ENCODE measurements around the gene SLC9A8. TPM values are rescaled to one million over a fixed set of nuclear protein-coding genes. Genes with fewer than 3 reads are reported as not detected.

SLC9A8 gene
- total and polyA plus RNA-seq, 8 donors, result 2.3 to 21.0 (median 11.9) TPM

DNA sequence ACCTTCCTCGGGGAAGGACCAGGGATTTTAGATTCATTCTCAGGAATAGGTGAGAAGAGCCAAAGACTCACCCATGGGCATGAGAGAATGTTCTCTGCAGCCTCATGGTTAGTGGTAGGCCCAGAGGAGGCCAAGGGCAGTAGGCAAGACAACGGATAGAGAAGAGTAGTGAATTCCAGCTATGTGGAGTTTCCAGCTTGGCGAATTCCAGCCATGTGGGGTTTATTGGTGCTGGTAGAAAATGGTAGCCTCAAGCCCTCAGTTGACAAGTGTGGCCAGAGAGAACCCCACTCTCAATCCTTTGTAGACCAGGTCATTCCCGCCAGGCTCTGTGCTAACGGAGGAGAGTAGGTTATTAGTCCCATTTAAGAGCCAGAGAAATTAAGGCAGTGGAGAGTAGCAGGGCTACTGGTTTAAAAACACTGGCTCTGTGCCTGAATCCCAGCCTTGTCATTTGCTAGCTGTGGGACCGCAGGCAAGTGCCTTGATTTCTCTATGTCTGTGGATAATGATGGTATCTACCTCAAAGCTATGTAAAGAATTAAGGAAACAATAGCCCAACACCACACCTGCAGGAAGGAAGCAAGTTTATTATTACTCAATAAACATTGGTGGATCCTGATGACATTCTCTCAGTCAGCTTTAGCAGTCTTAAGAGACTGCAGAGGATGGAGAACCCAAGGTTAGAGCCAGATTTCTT is 2.0 kb upstream of the SLC9A8 start:
- no peak for TF ChIP-seq POLR2AphosphoS5 (IDR thresholded peaks at IDR 0.05)
- TF ChIP-seq EP300 (IDR thresholded peaks at IDR 0.05), result no peak
- TF ChIP-seq, protein P1, sequence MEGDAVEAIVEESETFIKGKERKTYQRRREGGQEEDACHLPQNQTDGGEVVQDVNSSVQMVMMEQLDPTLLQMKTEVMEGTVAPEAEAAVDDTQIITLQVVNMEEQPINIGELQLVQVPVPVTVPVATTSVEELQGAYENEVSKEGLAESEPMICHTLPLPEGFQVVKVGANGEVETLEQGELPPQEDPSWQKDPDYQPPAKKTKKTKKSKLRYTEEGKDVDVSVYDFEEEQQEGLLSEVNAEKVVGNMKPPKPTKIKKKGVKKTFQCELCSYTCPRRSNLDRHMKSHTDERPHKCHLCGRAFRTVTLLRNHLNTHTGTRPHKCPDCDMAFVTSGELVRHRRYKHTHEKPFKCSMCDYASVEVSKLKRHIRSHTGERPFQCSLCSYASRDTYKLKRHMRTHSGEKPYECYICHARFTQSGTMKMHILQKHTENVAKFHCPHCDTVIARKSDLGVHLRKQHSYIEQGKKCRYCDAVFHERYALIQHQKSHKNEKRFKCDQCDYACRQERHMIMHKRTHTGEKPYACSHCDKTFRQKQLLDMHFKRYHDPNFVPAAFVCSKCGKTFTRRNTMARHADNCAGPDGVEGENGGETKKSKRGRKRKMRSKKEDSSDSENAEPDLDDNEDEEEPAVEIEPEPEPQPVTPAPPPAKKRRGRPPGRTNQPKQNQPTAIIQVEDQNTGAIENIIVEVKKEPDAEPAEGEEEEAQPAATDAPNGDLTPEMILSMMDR (IDR thresholded peaks at IDR 0.05), result no peak
- TF ChIP-seq POLR2A (IDR thresholded peaks at IDR 0.05), result no peak

DNA sequence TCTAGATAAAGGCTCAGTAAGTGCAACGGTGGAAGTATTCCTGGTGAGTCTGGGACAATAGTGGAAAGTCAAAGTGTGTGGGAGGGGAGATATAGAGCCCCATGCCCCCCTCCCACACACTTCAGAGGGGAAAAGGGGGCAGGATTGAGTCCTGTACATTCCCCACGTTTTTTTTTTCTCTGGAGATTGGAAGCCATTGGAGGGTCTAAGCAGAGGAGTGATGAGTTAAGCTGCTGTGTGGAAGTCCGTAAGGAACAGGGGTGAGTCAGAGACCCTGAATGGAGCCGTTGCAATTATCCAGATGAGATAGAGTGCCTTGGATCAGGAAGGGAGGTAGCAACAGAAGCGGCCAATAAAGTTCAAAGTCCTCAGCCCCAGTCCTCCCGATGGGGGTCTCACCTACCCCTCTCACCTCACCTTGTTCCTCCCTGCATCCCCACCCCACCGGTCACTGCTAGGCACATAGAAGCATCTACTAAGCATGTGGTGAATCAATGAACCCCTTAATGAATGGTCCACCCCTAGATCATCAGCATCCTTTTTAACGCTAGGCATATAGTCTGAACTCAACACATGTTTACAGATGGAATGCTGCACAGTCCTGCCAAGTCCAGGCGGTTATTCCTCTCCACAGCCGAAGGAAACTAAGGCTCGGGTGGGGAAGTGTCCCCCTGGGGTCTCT is 662 bp upstream of the SLC9A8 start:
- H3K4me1 ChIP-seq, result peaks cover 10 to 43% (median 23%) of the 10 kb centered on the region in 4 donors
- peak overlapping the region; percentile 63 to 77 (median 70) for H3K4me3 ChIP-seq
- H3K27me3 ChIP-seq, result no peaks in the 10 kb centered on the region
- H3K9me3 ChIP-seq, result no peaks in the 10 kb centered on the region
- intact Hi-C loops (cut with DNase I; ENCODE audit: low total_unique reads), result no loop called here
- peaks cover 4 to 23% (median 21%) of the 10 kb centered on the region in 4 donors for H3K36me3 ChIP-seq
- WGBS, 5 donors, result 20 to 27% (median 22%) methylated on average over 11 of the region's 11 CpGs
- no peak for DNase-seq
- TF ChIP-seq POLR2A (IDR thresholded peaks at IDR 0.05), result no peak
- no peak for TF ChIP-seq EP300 (IDR thresholded peaks at IDR 0.05)
- TF ChIP-seq, protein P1 (IDR thresholded peaks at IDR 0.05), result no peak
- TF ChIP-seq POLR2AphosphoS5 (IDR thresholded peaks at IDR 0.05), result no peak
- H3K27ac ChIP-seq, result peak overlapping the region; percentile 90 to 100 (median 96)

More for the DNA sequence above, 2.0 kb upstream of the SLC9A8 start:
- no peaks in the 10 kb centered on the region for H3K9me3 ChIP-seq
- intact Hi-C loops (cut with DNase I; ENCODE audit: low total_unique reads), result no loop called here
- no peaks in the 10 kb centered on the region for H3K27me3 ChIP-seq
- peaks cover 10 to 36% (median 23%) of the 10 kb centered on the region in 4 donors for H3K4me1 ChIP-seq
- DNase-seq, result no peak
- 78 to 97% (median 88%) methylated on average over 6 of the region's 6 CpGs for WGBS, 5 donors
- H3K27ac ChIP-seq, result no peak overlapping the region
- peaks cover 1 to 10% (median 8%) of the 10 kb centered on the region in 4 donors for H3K36me3 ChIP-seq
- no peak overlapping the region for H3K4me3 ChIP-seq

DNA sequence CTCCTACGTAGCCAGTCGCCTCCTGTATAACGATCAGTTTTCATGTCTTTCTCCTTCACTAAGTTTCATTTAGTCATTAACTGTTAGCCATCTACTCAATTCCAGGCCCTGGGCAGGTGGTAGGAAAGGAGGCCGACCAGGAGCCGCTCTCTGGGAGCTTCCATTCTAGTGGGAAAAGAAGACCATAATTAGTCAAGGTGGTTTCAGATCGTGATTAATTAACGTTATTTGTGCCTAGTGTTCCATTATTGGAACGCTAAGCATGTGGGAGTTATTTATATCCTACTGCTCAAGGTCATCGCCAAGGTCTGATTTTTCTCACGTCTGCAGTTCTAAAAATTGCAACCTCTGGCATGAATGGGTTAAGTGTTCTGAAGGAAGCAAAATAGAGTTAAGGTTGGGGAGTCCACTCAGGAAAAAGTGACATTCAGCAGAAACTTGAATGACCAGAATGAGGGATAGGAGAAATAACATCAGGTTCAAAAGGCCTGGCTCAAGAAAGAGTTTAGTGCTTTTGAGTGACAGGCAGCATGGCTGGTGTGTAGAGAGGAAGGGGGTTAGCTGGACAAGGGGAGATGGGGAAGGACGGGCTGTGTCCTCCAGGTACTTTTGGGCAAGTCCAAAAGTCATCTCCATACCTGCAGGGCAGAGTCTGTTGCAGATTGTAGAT is 812 bp downstream of the SLC9A8 start:
- no peak for DNase-seq
- 5 to 8% (median 7%) methylated on average over 11 of the region's 11 CpGs for WGBS, 5 donors
- H3K9me3 ChIP-seq, result no peaks in the 10 kb centered on the region
- intact Hi-C loops (cut with DNase I; ENCODE audit: low total_unique reads), result no loop called here
- TF ChIP-seq, protein P1 (IDR thresholded peaks at IDR 0.05), result no peak
- TF ChIP-seq EP300 (IDR thresholded peaks at IDR 0.05), result no peak
- H3K27me3 ChIP-seq, result no peaks in the 10 kb centered on the region
- H3K4me1 ChIP-seq, result peaks cover 10 to 58% (median 26%) of the 10 kb centered on the region in 4 donors
- peaks cover 4 to 30% (median 24%) of the 10 kb centered on the region in 4 donors for H3K36me3 ChIP-seq
- H3K27ac ChIP-seq, result peak overlapping the region; percentile 90 to 100 (median 96)
- H3K4me3 ChIP-seq, result peak overlapping the region; percentile 63 to 77 (median 70)

DNA sequence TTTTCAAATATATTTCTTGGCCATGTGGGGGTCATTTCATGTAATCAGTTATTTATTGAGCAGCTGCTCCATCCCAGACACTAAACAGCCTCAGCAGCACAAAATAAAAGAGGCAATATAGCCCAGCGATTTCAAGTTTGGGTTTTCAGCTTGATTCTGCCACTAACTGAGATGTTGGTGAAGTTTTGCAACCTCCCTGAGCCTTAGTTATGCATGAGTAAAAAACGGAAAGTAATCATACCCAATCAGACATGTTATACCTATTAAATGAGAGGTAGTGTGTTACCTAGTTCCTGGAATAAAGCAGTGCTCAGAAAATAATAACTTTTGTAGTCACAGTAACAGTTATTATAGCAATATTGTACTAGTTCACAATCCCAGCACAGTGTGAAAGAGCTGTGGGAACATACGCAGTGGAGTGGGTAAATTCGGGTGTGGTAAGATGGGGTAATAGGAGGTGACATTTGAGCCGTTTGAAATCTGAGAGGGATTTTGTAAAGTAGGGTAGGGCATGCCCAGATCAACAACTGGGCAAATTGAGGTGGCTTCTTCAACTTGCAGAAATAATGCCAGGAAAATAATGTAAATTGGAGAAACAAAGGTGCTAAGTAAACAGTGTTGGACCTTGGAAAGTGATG is 1.5 kb downstream of the SLC9A8 start:
- H3K4me1 ChIP-seq, result peaks cover 10 to 65% (median 26%) of the 10 kb centered on the region in 4 donors
- H3K36me3 ChIP-seq, result peaks cover 4 to 35% (median 27%) of the 10 kb centered on the region in 4 donors
- H3K9me3 ChIP-seq, result no peaks in the 10 kb centered on the region
- WGBS, 5 donors, result 35 to 54% (median 45%) methylated on average over 5 of the region's 5 CpGs
- peak overlapping the region in 2 of 4 donors; percentile 63 to 74 for H3K4me3 ChIP-seq
- H3K27me3 ChIP-seq, result no peaks in the 10 kb centered on the region
- TF ChIP-seq POLR2A (IDR thresholded peaks at IDR 0.05) (no peak), EP300 (IDR thresholded peaks at IDR 0.05) (no peak), POLR2AphosphoS5 (IDR thresholded peaks at IDR 0.05) (no peak)
- TF ChIP-seq, protein P1 (IDR thresholded peaks at IDR 0.05), result no peak
- intact Hi-C loops (cut with DNase I; ENCODE audit: low total_unique reads), result no loop called here
- DNase-seq, result no peak
- H3K27ac ChIP-seq, result peak overlapping the region; percentile 33 to 100 (median 96)

All from stomach (tissue), 9 donors.